PFSK-1 (cell line): ENCODE data around the gene UXS1.

Experiments used
- FOXP2 ChIP-seq: optimal IDR thresholded peaks from 2 replicates; pipeline ENCODE3; 2011; ENCODE audit warnings: borderline replicate concordance, control low read depth, inconsistent platforms; ENCODE audit not compliant: insufficient read depth; ENCODE audit errors: extremely low read length, extremely low read depth
- POLR2AphosphoS5 ChIP-seq: IDR thresholded peaks from 2 replicates; pipeline ENCODE4 v1.6.1; 2012; ENCODE audit warnings: low read depth, mild to moderate bottlenecking, control low read depth, low read length, moderate library complexity
- SIN3A ChIP-seq: IDR thresholded peaks from 2 replicates; pipeline ENCODE4 v1.6.1; 2012; ENCODE audit warnings: mild to moderate bottlenecking, low read length, moderate library complexity, borderline replicate concordance; ENCODE audit not compliant: insufficient read depth
- TAF1 ChIP-seq: IDR thresholded peaks from 2 replicates; pipeline ENCODE4 v1.6.1; 2012; ENCODE audit warnings: low read length, control low read depth, borderline replicate concordance; ENCODE audit not compliant: insufficient read depth
- TF ChIP-seq, protein P1 (sequence below), 2 experiments: IDR thresholded peaks; 2 replicates each; pipeline versions ENCODE4 v1.6.1 to v1.8.0; 2011 to 2012; ENCODE audit warnings: low read depth in 2 of 2, low read length in 2 of 2, control low read depth in 1 of 2, inconsistent platforms in 1 of 2, mild to moderate bottlenecking in 1 of 2, moderate library complexity in 1 of 2; ENCODE audit not compliant: insufficient read depth in 1 of 2

DNA sequence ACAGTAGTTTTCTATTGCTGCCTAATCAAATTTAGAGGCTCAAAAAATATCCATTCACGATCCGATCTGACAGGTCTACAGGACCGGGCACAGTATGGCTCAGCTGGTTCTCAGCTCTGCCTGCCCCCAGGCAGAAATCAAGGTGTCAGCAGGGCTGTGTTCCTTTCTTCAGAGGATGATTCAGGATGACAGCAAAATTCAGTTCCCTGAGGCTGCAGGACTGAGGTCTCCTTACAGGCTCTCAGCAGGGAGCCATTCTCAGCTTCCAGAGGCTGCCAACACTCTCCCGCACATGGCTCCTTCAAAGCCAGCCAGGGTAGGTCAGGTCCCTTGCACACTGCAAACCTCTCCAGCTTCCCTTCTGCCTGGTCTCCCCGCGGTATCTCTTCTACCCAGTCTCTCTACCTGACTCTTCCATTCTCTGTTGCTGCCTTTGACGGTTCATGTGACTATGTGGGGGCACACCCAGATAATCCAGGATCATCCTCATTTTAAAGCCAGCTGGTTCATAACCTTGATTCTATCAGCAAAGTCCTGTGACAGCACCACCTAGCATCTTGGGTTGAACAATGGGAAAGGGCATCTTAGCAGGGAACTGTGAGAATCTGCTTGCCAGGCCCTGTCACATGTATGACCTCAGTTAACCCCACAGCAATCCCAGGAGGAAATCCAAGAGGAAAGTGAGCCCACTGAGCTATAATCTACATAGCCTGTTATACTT is 50.4 kb downstream of the UXS1 start:
- TF ChIP-seq, protein P1, sequence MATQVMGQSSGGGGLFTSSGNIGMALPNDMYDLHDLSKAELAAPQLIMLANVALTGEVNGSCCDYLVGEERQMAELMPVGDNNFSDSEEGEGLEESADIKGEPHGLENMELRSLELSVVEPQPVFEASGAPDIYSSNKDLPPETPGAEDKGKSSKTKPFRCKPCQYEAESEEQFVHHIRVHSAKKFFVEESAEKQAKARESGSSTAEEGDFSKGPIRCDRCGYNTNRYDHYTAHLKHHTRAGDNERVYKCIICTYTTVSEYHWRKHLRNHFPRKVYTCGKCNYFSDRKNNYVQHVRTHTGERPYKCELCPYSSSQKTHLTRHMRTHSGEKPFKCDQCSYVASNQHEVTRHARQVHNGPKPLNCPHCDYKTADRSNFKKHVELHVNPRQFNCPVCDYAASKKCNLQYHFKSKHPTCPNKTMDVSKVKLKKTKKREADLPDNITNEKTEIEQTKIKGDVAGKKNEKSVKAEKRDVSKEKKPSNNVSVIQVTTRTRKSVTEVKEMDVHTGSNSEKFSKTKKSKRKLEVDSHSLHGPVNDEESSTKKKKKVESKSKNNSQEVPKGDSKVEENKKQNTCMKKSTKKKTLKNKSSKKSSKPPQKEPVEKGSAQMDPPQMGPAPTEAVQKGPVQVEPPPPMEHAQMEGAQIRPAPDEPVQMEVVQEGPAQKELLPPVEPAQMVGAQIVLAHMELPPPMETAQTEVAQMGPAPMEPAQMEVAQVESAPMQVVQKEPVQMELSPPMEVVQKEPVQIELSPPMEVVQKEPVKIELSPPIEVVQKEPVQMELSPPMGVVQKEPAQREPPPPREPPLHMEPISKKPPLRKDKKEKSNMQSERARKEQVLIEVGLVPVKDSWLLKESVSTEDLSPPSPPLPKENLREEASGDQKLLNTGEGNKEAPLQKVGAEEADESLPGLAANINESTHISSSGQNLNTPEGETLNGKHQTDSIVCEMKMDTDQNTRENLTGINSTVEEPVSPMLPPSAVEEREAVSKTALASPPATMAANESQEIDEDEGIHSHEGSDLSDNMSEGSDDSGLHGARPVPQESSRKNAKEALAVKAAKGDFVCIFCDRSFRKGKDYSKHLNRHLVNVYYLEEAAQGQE (IDR thresholded peaks at IDR 0.05; ENCODE audit: insufficient read depth in 1 of 2, low read depth in 2 of 2, low read length in 2 of 2), result no peak
- TF ChIP-seq TAF1 (no peak), POLR2AphosphoS5 (no peak), SIN3A (no peak), FOXP2 (no peak)
